GM12878 (cell line): ENCODE measurements around the gene ASB2. TPM values are rescaled to one million over a fixed set of nuclear protein-coding genes. Genes with fewer than 3 reads are reported as not detected.
A peak's percentile ranks its signal among the peaks of the same experiment; 100 is the strongest.

ENCODE experiments used
- ATAC-seq: fragments of 200-7000 bp; cut with Tn5 transposase; 3 replicates; pipeline ENCODE4 v1.9.1; 2020; ENCODE audit warnings: mild to moderate bottlenecking, moderate library complexity
- BruUV-seq: library from RNA; stranded (reverse); fragments of 400-500 nt; replicated peaks from 2 replicates; lab custom pipeline; 2021; lab: Mats Ljungman, UMichigan
- CTCF ChIA-PET: fragments of 300-600 bp; sonication (Branson Sonifier 250); formaldehyde crosslinking; extraction: SDS; loops from one replicate; lab custom pipeline; 2021; ENCODE audit warnings: inconsistent platforms; lab: Yijun Ruan, JAX
- POLR2A ChIA-PET: fragments of 350-600 bp; formaldehyde crosslinking; extraction: SDS; loops from one replicate; lab custom pipeline; 2021; ENCODE audit warnings: inconsistent platforms; lab: Charles Lee
- RAD21 ChIA-PET: fragments of 300-600 bp; sonication (Branson Sonifier 250); formaldehyde crosslinking; loops from one replicate; lab custom pipeline; 2023; ENCODE audit warnings: antibody characterized with exemption; ENCODE audit not compliant: unreplicated experiment; lab: Charles Lee
- SMC1A ChIA-PET: fragments of 300-600 bp; sonication (Branson Sonifier 250); formaldehyde crosslinking; loops from one replicate; lab custom pipeline; 2023; ENCODE audit not compliant: unreplicated experiment, uncharacterized antibody; lab: Charles Lee
- DNase-seq: peaks from one replicate; pipeline ENCODE4 v3.0.0-alpha.2; 2011; ENCODE audit warnings: low read depth, low spot score
- FAIRE-seq: peaks from 3 replicates; lab custom pipeline; 2011; peaks lifted over from hg19 to GRCh38; lab: Jason Lieb, UNC
- H2AFZ ChIP-seq: 2 replicates; pipeline ENCODE4 v1.6.0; 2011; ENCODE audit warnings: low read depth, low read length, control low read depth; ENCODE audit not compliant: control insufficient read depth
- H3K27ac ChIP-seq: 2 replicates; pipeline ENCODE4 v1.5.1; 2011; ENCODE audit warnings: control low read depth; ENCODE audit not compliant: control insufficient read depth, insufficient read depth
- H3K27me3 ChIP-seq, 2 experiments: replicated peaks in 1 of 2; 2 replicates each; pipeline versions ENCODE4 v1.6.0 to v1.6.1; 2011; ENCODE audit warnings: low read length in 1 of 2; ENCODE audit not compliant: control insufficient read depth in 2 of 2, insufficient read depth in 2 of 2
- H3K36me3 ChIP-seq, 2 experiments: 2 replicates each; pipeline ENCODE4 v1.5.1; 2011; ENCODE audit warnings: low read length in 1 of 2; ENCODE audit not compliant: control insufficient read depth in 2 of 2, insufficient read depth in 2 of 2
- H3K4me1 ChIP-seq: 2 replicates; pipeline ENCODE4 v1.6.1; 2011; ENCODE audit warnings: mild to moderate bottlenecking, low read length, moderate library complexity, mixed read lengths; ENCODE audit not compliant: control insufficient read depth, insufficient read depth
- H3K4me2 ChIP-seq: 2 replicates; pipeline ENCODE4 v1.6.0; 2011; ENCODE audit warnings: control low read depth; ENCODE audit not compliant: control insufficient read depth, insufficient read depth
- H3K4me3 ChIP-seq: fragments of 200-600 bp; sonication (generic); 2 replicates; pipeline ENCODE4 v1.5.1; 2016
- H3K79me2 ChIP-seq: 2 replicates; pipeline ENCODE4 v1.6.0; 2011; ENCODE audit warnings: low read length; ENCODE audit not compliant: control insufficient read depth, insufficient read depth
- H3K9ac ChIP-seq: 2 replicates; pipeline ENCODE4 v1.8.0; 2011; ENCODE audit warnings: low read length, control low read depth, mixed read lengths; ENCODE audit not compliant: control insufficient read depth, insufficient read depth
- H3K9me3 ChIP-seq: replicated peaks from 3 replicates; pipeline ENCODE4 v1.5.1; 2011; ENCODE audit warnings: mild to moderate bottlenecking, low read length; ENCODE audit not compliant: control insufficient read depth, insufficient read depth
- H4K20me1 ChIP-seq: 2 replicates; pipeline ENCODE4 v1.6.0; 2011; ENCODE audit not compliant: control insufficient read depth, insufficient read depth
- IKZF2 ChIP-seq, 2 experiments: fragments of 450-650 bp; IDR thresholded peaks; 2 replicates each; pipeline ENCODE4 v1.6.1; 2017; ENCODE audit warnings: mild to moderate bottlenecking in 2 of 2, moderate library complexity in 2 of 2
- LARP7 ChIP-seq: fragments of 450-650 bp; IDR thresholded peaks from 2 replicates; pipeline ENCODE4 v1.6.1; 2017; ENCODE audit warnings: mild to moderate bottlenecking
- MYB ChIP-seq: fragments of 150-350 bp; IDR thresholded peaks from 2 replicates; pipeline ENCODE4 v1.6.1; 2014; ENCODE audit warnings: mild to moderate bottlenecking, low read depth, low read length, borderline replicate concordance
- NBN ChIP-seq: fragments of 450-650 bp; IDR thresholded peaks from 2 replicates; pipeline ENCODE4 v1.6.1; 2016
- NR2F1 ChIP-seq: fragments of 450-650 bp; conservative IDR thresholded peaks from 2 replicates; pipeline ENCODE4 v1.6.1; 2017; ENCODE audit warnings: mild to moderate bottlenecking
- PML ChIP-seq: IDR thresholded peaks from 2 replicates; pipeline ENCODE4 v1.6.1; 2012; ENCODE audit warnings: low read length, inconsistent platforms
- RFX5 ChIP-seq: IDR thresholded peaks from 2 replicates; pipeline ENCODE4 v1.6.1; 2011; ENCODE audit warnings: low read depth, low read length, improper control_type of control experiment
- TCF7 ChIP-seq: IDR thresholded peaks from 2 replicates; pipeline ENCODE4 v1.6.1; 2014; ENCODE audit warnings: antibody characterized with exemption, borderline replicate concordance
- ZBED1 ChIP-seq: IDR thresholded peaks from 2 replicates; pipeline ENCODE4 v1.6.1; 2016; ENCODE audit warnings: borderline replicate concordance
- WGBS: methylation state at CpG from one replicate; pipeline ENCODE4 v1.1.6; 2016; ENCODE audit warnings: low lambda C conversion rate; ENCODE audit not compliant: insufficient replicate concordance, insufficient coverage; ENCODE audit errors: missing lambda C conversion rate; 5-methylcytosine and 5-hydroxymethylcytosine counted together
- in situ Hi-C: fragments of 300-500 bp; cut with MboI; formaldehyde crosslinking; loops from 9 replicates; pipeline ENCODE4 v1.14.3; 2018; ENCODE audit warnings: mixed read lengths
- intact Hi-C: fragments of 100-400 bp; cut with micrococcal nuclease; formaldehyde crosslinking; loops from one replicate; pipeline ENCODE4 v1.14.2; 2022; ENCODE audit not compliant: unreplicated experiment
- polyA plus RNA-seq, 11 experiments: library from polyadenylated mRNA; depleted of rRNA in 4 of 11; unstranded in 6 of 11; stranded (reverse) in 5 of 11; fragments of >200 nt; fragmentation: Nextera tagmentation in 4 of 11; fragmentation: Illumina TruSeq in 1 of 11; extraction: Ambion mirVana in 4 of 11; extraction: Trizol in 1 of 11; gene quantifications; 1 replicate in 1 of 11; 2 replicates in 10 of 11; pipeline versions ENCODE4 v1.2.1 to v1.2.3, GENCODE V29; 2011 to 2016; ENCODE audit warnings: inconsistent platforms in 2 of 11, missing spikeins in 2 of 11, low read depth in 1 of 11
- total RNA-seq, 4 experiments: library from RNA; depleted of rRNA in 3 of 4; stranded (reverse); fragments of >200 nt in 3 of 4; fragmentation: Illumina TruSeq in 1 of 4; extraction: Trizol in 1 of 4; gene quantifications; 2 replicates each; pipeline versions ENCODE4 v1.2.1 to v1.2.3, GENCODE V29; 2013 to 2021
- TF ChIP-seq, protein P1 (sequence below): fragments of 450-650 bp; IDR thresholded peaks from 2 replicates; pipeline ENCODE4 v1.6.1; 2016; ENCODE audit warnings: mild to moderate bottlenecking
- TF ChIP-seq, protein P2 (sequence below): fragments of 450-650 bp; IDR thresholded peaks from 2 replicates; pipeline ENCODE4 v1.6.1; 2017; ENCODE audit warnings: low read depth, mild to moderate bottlenecking, moderate library complexity
- TF ChIP-seq, protein P3 (sequence below): fragments of 450-650 bp; IDR thresholded peaks from 2 replicates; pipeline ENCODE4 v1.6.1; 2017; ENCODE audit warnings: mild to moderate bottlenecking, low read depth, inconsistent platforms; ENCODE audit not compliant: poor library complexity, severe bottlenecking
- TF ChIP-seq, protein P4 (sequence below): IDR thresholded peaks from 2 replicates; pipeline ENCODE4 v1.6.1; 2012; ENCODE audit warnings: mild to moderate bottlenecking, low read depth, low read length

Gene ASB2
- total and polyA plus RNA-seq, 10 of the 15 experiments (the other 5 are each of a cell fraction or from before 2014, with no cell fraction given), result 3.0 to 54.8 (median 33.5) TPM

DNA sequence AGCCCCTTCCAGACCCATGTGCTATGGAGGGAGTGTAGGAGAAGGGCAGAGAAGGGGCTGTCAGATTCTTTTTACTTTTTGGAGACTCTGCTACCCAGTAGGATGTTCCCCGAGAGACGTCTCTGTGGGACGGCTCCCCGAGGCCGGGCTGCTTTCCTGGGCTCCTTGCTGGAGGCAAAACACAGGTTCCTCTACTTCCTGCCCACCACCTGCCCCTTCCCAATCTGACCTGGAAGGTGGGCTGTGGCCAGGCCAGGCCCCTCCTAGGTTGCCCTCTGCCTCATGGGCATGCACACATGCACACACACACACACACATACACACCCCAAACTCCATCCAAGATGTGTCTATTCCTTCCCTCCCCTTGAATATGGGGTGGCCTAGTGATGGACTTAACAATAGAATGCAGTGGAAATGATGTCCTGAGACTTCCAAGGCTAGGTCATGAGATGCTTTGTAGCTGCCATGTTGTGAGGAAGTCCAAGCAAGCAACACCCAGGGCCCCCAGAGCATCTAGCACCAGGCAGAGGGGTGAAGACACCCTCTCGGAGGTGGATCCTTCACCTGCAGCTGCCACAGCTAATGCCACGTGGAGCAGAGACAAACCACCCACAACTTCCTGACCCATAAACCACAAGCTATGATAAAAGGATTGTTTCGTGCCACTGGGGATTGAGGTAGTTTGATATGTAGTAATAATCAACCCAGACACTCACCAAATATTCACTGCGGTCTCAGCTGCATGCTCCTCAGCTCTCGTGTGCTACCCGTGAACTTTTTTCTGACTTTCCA, 1.6 kb upstream of the ASB2 start:
- no peak overlapping the region for H2AFZ ChIP-seq
- ChIA-PET SMC1A (interaction anchor here (0.6 to 20.2 kb wide), 10 partner anchors 8 to 1029 kb away, joined by 3 to 409 read pairs (median 8); partner anchors contain the start of gene CCDC197), POLR2A (interaction anchor here (0.6 to 2.7 kb wide), 12 partner anchors 8 to 48 kb away, joined by 3 to 18 read pairs (median 8); partner anchors contain the start of genes CCDC197 and OTUB2), CTCF (interaction anchor here (0.8 to 20.8 kb wide), 13 partner anchors 9 to 154 kb away, joined by 4 to 399 read pairs (median 5); partner anchors contain the start of gene CCDC197), RAD21 (interaction anchor here (0.5 to 16.9 kb wide), 8 partner anchors 7 to 147 kb away, joined by 3 to 324 read pairs (median 25); partner anchors contain the start of genes CCDC197, DDX24 and IFI27L1)
- peak overlapping the region; percentile 96 for H3K27ac ChIP-seq
- H3K36me3 ChIP-seq, result no peaks in the 10 kb centered on the region; a peak in 1 of 4 replicates
- peak; percentile 74 for DNase-seq
- peak; percentile 74 for ATAC-seq
- H3K79me2 ChIP-seq, result no peaks in the 10 kb centered on the region
- H3K4me3 ChIP-seq, result peak overlapping the region; percentile 67; the same call in 1 of the 2 replicates
- peaks cover 70% of the 10 kb centered on the region for H3K4me1 ChIP-seq
- intact Hi-C loops (loop anchor here (5.0 kb wide), 1 partner anchor 104 kb away; the partner anchor contains the start of genes DDX24 and IFI27L1), in situ Hi-C loops (loop anchor here (10.0 kb wide), 1 partner anchor 1537 kb away; the partner anchor contains the start of gene SYNE3)
- no TSS peak for BruUV-seq
- H3K4me2 ChIP-seq, result peak overlapping the region; percentile 75; the same call in 1 of the 2 replicates
- 44% methylated on average over 11 of the region's 11 CpGs for WGBS
- no peaks in the 10 kb centered on the region for H4K20me1 ChIP-seq
- H3K9me3 ChIP-seq, result no peaks in the 10 kb centered on the region; the same call in 2 of the 3 replicates
- H3K27me3 ChIP-seq, result no peaks in the 10 kb centered on the region
- peak overlapping the region; percentile 79 for H3K9ac ChIP-seq
- peak; percentile 77 for FAIRE-seq
- TF ChIP-seq NBN, result peak; percentile 92
- TF ChIP-seq TCF7, result peak; percentile 87
- TF ChIP-seq, protein P1, sequence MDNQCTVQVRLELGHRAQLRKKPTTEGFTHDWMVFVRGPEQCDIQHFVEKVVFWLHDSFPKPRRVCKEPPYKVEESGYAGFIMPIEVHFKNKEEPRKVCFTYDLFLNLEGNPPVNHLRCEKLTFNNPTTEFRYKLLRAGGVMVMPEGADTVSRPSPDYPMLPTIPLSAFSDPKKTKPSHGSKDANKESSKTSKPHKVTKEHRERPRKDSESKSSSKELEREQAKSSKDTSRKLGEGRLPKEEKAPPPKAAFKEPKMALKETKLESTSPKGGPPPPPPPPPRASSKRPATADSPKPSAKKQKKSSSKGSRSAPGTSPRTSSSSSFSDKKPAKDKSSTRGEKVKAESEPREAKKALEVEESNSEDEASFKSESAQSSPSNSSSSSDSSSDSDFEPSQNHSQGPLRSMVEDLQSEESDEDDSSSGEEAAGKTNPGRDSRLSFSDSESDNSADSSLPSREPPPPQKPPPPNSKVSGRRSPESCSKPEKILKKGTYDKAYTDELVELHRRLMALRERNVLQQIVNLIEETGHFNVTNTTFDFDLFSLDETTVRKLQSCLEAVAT, result peak; percentile 91
- TF ChIP-seq NR2F1, result peak; percentile 97
- TF ChIP-seq, protein P2, sequence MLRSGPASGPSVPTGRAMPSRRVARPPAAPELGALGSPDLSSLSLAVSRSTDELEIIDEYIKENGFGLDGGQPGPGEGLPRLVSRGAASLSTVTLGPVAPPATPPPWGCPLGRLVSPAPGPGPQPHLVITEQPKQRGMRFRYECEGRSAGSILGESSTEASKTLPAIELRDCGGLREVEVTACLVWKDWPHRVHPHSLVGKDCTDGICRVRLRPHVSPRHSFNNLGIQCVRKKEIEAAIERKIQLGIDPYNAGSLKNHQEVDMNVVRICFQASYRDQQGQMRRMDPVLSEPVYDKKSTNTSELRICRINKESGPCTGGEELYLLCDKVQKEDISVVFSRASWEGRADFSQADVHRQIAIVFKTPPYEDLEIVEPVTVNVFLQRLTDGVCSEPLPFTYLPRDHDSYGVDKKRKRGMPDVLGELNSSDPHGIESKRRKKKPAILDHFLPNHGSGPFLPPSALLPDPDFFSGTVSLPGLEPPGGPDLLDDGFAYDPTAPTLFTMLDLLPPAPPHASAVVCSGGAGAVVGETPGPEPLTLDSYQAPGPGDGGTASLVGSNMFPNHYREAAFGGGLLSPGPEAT, result peak; percentile 79
- TF ChIP-seq ZBED1, result peak; percentile 95; the same call in 1 of the 2 replicates
- TF ChIP-seq LARP7, result peak; percentile 53; the same call in 1 of the 2 replicates
- TF ChIP-seq RFX5, result no peak
- TF ChIP-seq, protein P3, sequence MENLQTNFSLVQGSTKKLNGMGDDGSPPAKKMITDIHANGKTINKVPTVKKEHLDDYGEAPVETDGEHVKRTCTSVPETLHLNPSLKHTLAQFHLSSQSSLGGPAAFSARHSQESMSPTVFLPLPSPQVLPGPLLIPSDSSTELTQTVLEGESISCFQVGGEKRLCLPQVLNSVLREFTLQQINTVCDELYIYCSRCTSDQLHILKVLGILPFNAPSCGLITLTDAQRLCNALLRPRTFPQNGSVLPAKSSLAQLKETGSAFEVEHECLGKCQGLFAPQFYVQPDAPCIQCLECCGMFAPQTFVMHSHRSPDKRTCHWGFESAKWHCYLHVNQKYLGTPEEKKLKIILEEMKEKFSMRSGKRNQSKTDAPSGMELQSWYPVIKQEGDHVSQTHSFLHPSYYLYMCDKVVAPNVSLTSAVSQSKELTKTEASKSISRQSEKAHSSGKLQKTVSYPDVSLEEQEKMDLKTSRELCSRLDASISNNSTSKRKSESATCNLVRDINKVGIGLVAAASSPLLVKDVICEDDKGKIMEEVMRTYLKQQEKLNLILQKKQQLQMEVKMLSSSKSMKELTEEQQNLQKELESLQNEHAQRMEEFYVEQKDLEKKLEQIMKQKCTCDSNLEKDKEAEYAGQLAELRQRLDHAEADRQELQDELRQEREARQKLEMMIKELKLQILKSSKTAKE, result peak; percentile 94
- peak; percentile 89 to 92 for TF ChIP-seq IKZF2 (IDR thresholded peaks at IDR 0.05)
- TF ChIP-seq PML, result no peak
- peak; percentile 81 for TF ChIP-seq MYB
- TF ChIP-seq, protein P4, sequence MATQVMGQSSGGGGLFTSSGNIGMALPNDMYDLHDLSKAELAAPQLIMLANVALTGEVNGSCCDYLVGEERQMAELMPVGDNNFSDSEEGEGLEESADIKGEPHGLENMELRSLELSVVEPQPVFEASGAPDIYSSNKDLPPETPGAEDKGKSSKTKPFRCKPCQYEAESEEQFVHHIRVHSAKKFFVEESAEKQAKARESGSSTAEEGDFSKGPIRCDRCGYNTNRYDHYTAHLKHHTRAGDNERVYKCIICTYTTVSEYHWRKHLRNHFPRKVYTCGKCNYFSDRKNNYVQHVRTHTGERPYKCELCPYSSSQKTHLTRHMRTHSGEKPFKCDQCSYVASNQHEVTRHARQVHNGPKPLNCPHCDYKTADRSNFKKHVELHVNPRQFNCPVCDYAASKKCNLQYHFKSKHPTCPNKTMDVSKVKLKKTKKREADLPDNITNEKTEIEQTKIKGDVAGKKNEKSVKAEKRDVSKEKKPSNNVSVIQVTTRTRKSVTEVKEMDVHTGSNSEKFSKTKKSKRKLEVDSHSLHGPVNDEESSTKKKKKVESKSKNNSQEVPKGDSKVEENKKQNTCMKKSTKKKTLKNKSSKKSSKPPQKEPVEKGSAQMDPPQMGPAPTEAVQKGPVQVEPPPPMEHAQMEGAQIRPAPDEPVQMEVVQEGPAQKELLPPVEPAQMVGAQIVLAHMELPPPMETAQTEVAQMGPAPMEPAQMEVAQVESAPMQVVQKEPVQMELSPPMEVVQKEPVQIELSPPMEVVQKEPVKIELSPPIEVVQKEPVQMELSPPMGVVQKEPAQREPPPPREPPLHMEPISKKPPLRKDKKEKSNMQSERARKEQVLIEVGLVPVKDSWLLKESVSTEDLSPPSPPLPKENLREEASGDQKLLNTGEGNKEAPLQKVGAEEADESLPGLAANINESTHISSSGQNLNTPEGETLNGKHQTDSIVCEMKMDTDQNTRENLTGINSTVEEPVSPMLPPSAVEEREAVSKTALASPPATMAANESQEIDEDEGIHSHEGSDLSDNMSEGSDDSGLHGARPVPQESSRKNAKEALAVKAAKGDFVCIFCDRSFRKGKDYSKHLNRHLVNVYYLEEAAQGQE, result 0 out of 2 replicates have a peak, but pooled peaks have one; percentile 27
